ENCODE data around the gene NKX2-8.

DNA sequence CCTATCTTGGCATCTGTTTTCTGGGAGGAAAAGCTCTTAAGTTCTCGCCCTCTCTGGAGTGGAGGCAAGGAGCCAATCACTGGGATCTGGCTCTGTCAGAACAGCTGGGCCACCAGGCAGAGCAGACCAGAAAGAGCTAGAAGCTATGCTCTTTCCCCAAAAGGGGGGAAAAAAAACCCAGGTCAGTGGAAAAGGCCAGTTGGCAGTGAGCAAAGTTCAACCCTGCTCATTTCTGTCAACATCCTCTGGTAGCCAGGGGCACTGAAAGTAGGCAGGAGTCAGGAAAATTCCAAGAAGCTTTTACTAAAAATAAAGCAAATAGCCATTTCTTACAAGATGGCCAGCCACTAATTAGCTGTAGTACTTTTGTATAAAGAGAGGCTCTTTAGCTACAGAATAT, 42.6 kb upstream of the NKX2-8 start:
- TF ChIP-seq, protein P1, sequence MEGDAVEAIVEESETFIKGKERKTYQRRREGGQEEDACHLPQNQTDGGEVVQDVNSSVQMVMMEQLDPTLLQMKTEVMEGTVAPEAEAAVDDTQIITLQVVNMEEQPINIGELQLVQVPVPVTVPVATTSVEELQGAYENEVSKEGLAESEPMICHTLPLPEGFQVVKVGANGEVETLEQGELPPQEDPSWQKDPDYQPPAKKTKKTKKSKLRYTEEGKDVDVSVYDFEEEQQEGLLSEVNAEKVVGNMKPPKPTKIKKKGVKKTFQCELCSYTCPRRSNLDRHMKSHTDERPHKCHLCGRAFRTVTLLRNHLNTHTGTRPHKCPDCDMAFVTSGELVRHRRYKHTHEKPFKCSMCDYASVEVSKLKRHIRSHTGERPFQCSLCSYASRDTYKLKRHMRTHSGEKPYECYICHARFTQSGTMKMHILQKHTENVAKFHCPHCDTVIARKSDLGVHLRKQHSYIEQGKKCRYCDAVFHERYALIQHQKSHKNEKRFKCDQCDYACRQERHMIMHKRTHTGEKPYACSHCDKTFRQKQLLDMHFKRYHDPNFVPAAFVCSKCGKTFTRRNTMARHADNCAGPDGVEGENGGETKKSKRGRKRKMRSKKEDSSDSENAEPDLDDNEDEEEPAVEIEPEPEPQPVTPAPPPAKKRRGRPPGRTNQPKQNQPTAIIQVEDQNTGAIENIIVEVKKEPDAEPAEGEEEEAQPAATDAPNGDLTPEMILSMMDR (conservative IDR thresholded peaks at IDR 0.05; ENCODE audit: low read depth, low read length) = no peak
- no peak for TF ChIP-seq EZH2 (IDR thresholded peaks at IDR 0.05; ENCODE audit: low read length, unreplicated experiment)

Measured in PC-3 (cell line).